Gastrocnemius medialis (tissue), 4 donors: ENCODE measurements around the gene CNDP1.

Source experiments
- POLR2A ChIP-seq, 2 donors: fragments of 450-650 bp; IDR thresholded peaks; one replicate each; pipeline ENCODE4 v1.6.1; 2017; ENCODE audit warnings: antibody characterized with exemption in 2 of 2, mild to moderate bottlenecking in 2 of 2, moderate library complexity in 2 of 2
- TF ChIP-seq, protein P1 (sequence below), 5 experiments: fragments of 450-650 bp in 3 of 5; fragments of 200-600 bp in 2 of 5; sonication (generic) in 2 of 5; IDR thresholded peaks in 4 of 5; conservative IDR thresholded peaks in 1 of 5; 1 replicate in 4 of 5; 2 replicates in 1 of 5; pipeline ENCODE4 v1.5.1; 2016 to 2019; ENCODE audit warnings: antibody characterized with exemption in 5 of 5, mild to moderate bottlenecking in 3 of 5, moderate library complexity in 3 of 5

DNA sequence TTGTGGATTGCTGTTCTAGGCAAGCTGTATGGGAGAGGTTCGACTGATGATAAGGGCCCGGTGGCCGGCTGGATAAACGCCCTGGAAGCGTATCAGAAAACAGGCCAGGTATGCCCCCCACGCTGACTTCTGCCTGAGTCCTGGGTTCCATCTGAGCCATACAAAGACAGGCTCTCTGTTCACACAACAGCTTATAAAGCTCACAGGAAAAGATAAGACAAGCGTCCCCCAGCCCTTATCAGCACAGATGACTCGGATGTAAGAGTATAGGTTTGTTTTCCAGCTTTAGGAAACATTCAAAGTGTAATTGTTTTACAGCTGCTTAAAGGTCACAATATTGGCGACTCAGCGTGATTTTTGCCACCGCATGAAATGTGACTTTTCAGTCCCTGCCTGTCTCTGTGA is 25.5 kb upstream of the CNDP1 start:
- TF ChIP-seq POLR2A (IDR thresholded peaks at IDR 0.05) = no peak
- TF ChIP-seq, protein P1, sequence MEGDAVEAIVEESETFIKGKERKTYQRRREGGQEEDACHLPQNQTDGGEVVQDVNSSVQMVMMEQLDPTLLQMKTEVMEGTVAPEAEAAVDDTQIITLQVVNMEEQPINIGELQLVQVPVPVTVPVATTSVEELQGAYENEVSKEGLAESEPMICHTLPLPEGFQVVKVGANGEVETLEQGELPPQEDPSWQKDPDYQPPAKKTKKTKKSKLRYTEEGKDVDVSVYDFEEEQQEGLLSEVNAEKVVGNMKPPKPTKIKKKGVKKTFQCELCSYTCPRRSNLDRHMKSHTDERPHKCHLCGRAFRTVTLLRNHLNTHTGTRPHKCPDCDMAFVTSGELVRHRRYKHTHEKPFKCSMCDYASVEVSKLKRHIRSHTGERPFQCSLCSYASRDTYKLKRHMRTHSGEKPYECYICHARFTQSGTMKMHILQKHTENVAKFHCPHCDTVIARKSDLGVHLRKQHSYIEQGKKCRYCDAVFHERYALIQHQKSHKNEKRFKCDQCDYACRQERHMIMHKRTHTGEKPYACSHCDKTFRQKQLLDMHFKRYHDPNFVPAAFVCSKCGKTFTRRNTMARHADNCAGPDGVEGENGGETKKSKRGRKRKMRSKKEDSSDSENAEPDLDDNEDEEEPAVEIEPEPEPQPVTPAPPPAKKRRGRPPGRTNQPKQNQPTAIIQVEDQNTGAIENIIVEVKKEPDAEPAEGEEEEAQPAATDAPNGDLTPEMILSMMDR (IDR thresholded peaks at IDR 0.05 in 4 of 5, conservative IDR thresholded peaks at IDR 0.05 in 1 of 5) = no peak
